HepG2 (cell line): ENCODE measurements around the gene MYO19. TPM values are rescaled to one million over a fixed set of nuclear protein-coding genes. Genes with fewer than 3 reads are reported as not detected.
A peak's percentile ranks its signal among the peaks of the same experiment; 100 is the strongest.

Experiments
- ATF4 ChIP-seq, 2 experiments: fragments of 450-650 bp in 1 of 2; sonication (generic) in 1 of 2; formaldehyde crosslinking; IDR thresholded peaks; 2 replicates each; pipeline versions ENCODE4 v1.5.0 to v1.8.0; 2020 to 2022; ENCODE audit warnings: mild to moderate bottlenecking in 1 of 2, missing genetic modification reagents in 1 of 2
- BHLHE40 ChIP-seq: IDR thresholded peaks from 2 replicates; pipeline ENCODE4 v1.6.1; 2011; ENCODE audit warnings: low read length, improper control_type of control experiment
- CENPBD1 ChIP-seq: sonication (generic); formaldehyde crosslinking; IDR thresholded peaks from 2 replicates; pipeline ENCODE4 v1.8.0; 2022; ENCODE audit warnings: missing genetic modification reagents, low read depth, mild to moderate bottlenecking, borderline replicate concordance
- HDAC1 ChIP-seq: sonication (generic); formaldehyde crosslinking; IDR thresholded peaks from 2 replicates; pipeline ENCODE4 v1.5.1; 2020; ENCODE audit warnings: mild to moderate bottlenecking, missing genetic modification reagents
- HNRNPH1 ChIP-seq: fragments of 200-400 bp; formaldehyde crosslinking; optimal IDR thresholded peaks from 2 replicates; pipeline ENCODE3; 2017; ENCODE audit warnings: mild to moderate bottlenecking, low read depth, low read length
- NR1H2 ChIP-seq: sonication (generic); formaldehyde crosslinking; IDR thresholded peaks from 2 replicates; pipeline ENCODE4 v1.8.1; 2022; ENCODE audit warnings: low read depth, missing genetic modification reagents, borderline replicate concordance
- REXO4 ChIP-seq: sonication (generic); formaldehyde crosslinking; IDR thresholded peaks from 2 replicates; pipeline ENCODE4 v1.8.0; 2022; ENCODE audit warnings: missing genetic modification reagents, mild to moderate bottlenecking, borderline replicate concordance
- SNAI1 ChIP-seq: sonication (generic); formaldehyde crosslinking; IDR thresholded peaks from 2 replicates; pipeline ENCODE4 v1.5.0; 2020; ENCODE audit warnings: mild to moderate bottlenecking, missing genetic modification reagents, borderline replicate concordance
- THAP11 ChIP-seq: IDR thresholded peaks from 2 replicates; pipeline ENCODE4 v1.6.1; 2016; ENCODE audit warnings: missing biosample characterization, missing genetic modification reagents
- ZBTB37 ChIP-seq: sonication (generic); formaldehyde crosslinking; IDR thresholded peaks from 2 replicates; pipeline ENCODE4 v1.4.0; 2020; ENCODE audit warnings: mild to moderate bottlenecking, missing genetic modification reagents
- ZFYVE20 ChIP-seq: sonication (generic); formaldehyde crosslinking; IDR thresholded peaks from 2 replicates; pipeline ENCODE4 v1.8.0; 2023; ENCODE audit warnings: low read depth, mild to moderate bottlenecking, moderate library complexity, missing genetic modification reagents, borderline replicate concordance
- ZNF160 ChIP-seq: sonication (generic); formaldehyde crosslinking; IDR thresholded peaks from 2 replicates; pipeline ENCODE4 v1.8.0; 2022; ENCODE audit warnings: mild to moderate bottlenecking, inconsistent platforms, missing genetic modification reagents
- ZNF468 ChIP-seq: sonication (generic); formaldehyde crosslinking; IDR thresholded peaks from 2 replicates; pipeline ENCODE4 v1.8.0; 2022; ENCODE audit warnings: mild to moderate bottlenecking, moderate library complexity, missing genetic modification reagents
- ZNF549 ChIP-seq: sonication (generic); formaldehyde crosslinking; IDR thresholded peaks from 2 replicates; pipeline ENCODE4 v1.5.0; 2020; ENCODE audit warnings: missing genetic modification reagents
- ZNF552 ChIP-seq: sonication (generic); formaldehyde crosslinking; IDR thresholded peaks from 2 replicates; pipeline ENCODE4 v1.9.0; 2022; ENCODE audit warnings: missing genetic modification reagents, mild to moderate bottlenecking, borderline replicate concordance
- ZNF788 ChIP-seq: sonication (generic); formaldehyde crosslinking; IDR thresholded peaks from 2 replicates; pipeline ENCODE4 v1.5.0; 2020; ENCODE audit warnings: mild to moderate bottlenecking, missing genetic modification reagents, borderline replicate concordance
- polyA plus RNA-seq, 8 experiments: library from polyadenylated mRNA; depleted of rRNA in 3 of 8; stranded (reverse) in 7 of 8; unstranded in 1 of 8; fragments of >200 nt; fragmentation: Illumina TruSeq in 4 of 8; extraction: Trizol in 4 of 8; gene quantifications; 2 replicates each; pipeline versions ENCODE4 v1.2.1 to v1.2.3, GENCODE V29; 2011 to 2016; ENCODE audit warnings: low read depth in 4 of 8, missing spikeins in 1 of 8, mixed read lengths in 1 of 8; ENCODE audit not compliant: insufficient read depth in 1 of 8
- total RNA-seq, 5 experiments: library from RNA; depleted of rRNA; stranded (reverse); fragments of >200 nt; fragmentation: Illumina TruSeq; extraction: Trizol; gene quantifications; 2 replicates each; pipeline ENCODE4 v1.2.3, GENCODE V29; 2016; ENCODE audit warnings: low read depth in 1 of 5
- TF ChIP-seq, protein P1 (sequence below): IDR thresholded peaks from 2 replicates; pipeline ENCODE4 v1.6.1; 2016; ENCODE audit warnings: low read depth, missing genetic modification reagents, missing compliant biosample characterization
- TF ChIP-seq, protein P2 (sequence below): sonication (generic); formaldehyde crosslinking; conservative IDR thresholded peaks from 2 replicates; pipeline ENCODE4 v1.8.0; 2022; ENCODE audit warnings: mild to moderate bottlenecking, moderate library complexity, missing genetic modification reagents

MYO19 gene
- total and polyA plus RNA-seq, 2 of the 13 experiments (the other 11 are each of a cell fraction or from before 2014, with no cell fraction given), result 75.7 to 82.3 TPM

DNA sequence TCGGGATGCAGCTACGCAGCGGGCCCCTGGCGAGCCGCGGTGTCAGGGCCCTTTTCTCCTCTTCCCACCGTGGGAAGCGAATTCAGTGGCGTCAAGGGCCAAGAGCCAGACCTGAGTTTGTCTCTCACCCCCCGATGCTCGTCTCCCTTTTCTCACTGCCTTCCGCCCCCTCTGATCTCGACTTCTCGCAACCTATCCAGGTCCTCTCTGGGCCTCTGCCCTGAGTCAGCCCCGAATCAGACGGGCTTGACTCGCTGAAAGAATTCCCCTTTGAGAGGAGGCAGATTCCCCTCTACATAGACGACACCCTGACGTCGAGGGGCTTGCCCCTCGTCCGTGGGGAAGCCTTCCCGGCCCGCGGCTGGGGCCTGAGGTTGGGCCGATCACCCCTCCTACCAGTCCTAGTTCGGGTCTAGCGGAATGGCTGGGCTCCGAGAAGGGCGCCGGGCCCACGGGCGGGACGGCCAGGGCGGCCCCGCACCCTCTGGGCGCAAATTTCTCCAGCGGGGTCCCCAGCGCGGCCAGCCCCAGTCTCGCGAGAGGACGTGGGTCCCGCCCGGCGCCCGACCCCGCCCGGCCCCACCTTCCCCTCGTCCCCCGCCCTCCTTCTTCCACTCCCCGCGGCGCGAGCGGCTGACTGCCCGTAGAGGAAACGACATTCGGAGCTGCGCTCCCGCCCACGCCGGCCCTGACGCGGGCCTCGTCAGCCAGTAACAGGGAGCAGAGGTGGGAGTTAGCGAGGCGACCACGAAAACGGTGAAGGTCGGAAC is 9.8 kb upstream of the MYO19 start, which contains the start of gene GGNBP2 (continued):
- TF ChIP-seq, protein P1, sequence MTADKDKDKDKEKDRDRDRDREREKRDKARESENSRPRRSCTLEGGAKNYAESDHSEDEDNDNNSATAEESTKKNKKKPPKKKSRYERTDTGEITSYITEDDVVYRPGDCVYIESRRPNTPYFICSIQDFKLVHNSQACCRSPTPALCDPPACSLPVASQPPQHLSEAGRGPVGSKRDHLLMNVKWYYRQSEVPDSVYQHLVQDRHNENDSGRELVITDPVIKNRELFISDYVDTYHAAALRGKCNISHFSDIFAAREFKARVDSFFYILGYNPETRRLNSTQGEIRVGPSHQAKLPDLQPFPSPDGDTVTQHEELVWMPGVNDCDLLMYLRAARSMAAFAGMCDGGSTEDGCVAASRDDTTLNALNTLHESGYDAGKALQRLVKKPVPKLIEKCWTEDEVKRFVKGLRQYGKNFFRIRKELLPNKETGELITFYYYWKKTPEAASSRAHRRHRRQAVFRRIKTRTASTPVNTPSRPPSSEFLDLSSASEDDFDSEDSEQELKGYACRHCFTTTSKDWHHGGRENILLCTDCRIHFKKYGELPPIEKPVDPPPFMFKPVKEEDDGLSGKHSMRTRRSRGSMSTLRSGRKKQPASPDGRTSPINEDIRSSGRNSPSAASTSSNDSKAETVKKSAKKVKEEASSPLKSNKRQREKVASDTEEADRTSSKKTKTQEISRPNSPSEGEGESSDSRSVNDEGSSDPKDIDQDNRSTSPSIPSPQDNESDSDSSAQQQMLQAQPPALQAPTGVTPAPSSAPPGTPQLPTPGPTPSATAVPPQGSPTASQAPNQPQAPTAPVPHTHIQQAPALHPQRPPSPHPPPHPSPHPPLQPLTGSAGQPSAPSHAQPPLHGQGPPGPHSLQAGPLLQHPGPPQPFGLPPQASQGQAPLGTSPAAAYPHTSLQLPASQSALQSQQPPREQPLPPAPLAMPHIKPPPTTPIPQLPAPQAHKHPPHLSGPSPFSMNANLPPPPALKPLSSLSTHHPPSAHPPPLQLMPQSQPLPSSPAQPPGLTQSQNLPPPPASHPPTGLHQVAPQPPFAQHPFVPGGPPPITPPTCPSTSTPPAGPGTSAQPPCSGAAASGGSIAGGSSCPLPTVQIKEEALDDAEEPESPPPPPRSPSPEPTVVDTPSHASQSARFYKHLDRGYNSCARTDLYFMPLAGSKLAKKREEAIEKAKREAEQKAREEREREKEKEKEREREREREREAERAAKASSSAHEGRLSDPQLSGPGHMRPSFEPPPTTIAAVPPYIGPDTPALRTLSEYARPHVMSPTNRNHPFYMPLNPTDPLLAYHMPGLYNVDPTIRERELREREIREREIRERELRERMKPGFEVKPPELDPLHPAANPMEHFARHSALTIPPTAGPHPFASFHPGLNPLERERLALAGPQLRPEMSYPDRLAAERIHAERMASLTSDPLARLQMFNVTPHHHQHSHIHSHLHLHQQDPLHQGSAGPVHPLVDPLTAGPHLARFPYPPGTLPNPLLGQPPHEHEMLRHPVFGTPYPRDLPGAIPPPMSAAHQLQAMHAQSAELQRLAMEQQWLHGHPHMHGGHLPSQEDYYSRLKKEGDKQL (CRISPR knock-in tag), result no peak
- TF ChIP-seq ZBTB37 (CRISPR knock-in tag) (no peak), CENPBD1 (no peak), NR1H2 (CRISPR knock-in tag) (no peak), ZNF552 (CRISPR knock-in tag) (no peak), ZNF468 (no peak), ZNF549 (no peak), REXO4 (CRISPR knock-in tag) (no peak), BHLHE40 (no peak), ZNF788 (CRISPR knock-in tag) (peak; percentile 49; the same call in 1 of the 2 replicates), THAP11 (CRISPR knock-in tag) (peak; percentile 60; the same call in 1 of the 2 replicates), ZFYVE20 (CRISPR knock-in tag) (0 out of 2 replicates have a peak, but pooled peaks have one; percentile 34), ATF4 (CRISPR knock-in tag; IDR thresholded peaks at IDR 0.05) (0 out of 4 replicates have a peak, but pooled peaks of 1 of the 2 experiments have one; percentile 0), HNRNPH1 (no peak), HDAC1 (CRISPR knock-in tag) (peak; percentile 60; the same call in 1 of the 2 replicates), ZNF160 (CRISPR knock-in tag) (no peak), SNAI1 (CRISPR knock-in tag) (no peak; the same call in 1 of the 2 replicates)
- TF ChIP-seq, protein P2, sequence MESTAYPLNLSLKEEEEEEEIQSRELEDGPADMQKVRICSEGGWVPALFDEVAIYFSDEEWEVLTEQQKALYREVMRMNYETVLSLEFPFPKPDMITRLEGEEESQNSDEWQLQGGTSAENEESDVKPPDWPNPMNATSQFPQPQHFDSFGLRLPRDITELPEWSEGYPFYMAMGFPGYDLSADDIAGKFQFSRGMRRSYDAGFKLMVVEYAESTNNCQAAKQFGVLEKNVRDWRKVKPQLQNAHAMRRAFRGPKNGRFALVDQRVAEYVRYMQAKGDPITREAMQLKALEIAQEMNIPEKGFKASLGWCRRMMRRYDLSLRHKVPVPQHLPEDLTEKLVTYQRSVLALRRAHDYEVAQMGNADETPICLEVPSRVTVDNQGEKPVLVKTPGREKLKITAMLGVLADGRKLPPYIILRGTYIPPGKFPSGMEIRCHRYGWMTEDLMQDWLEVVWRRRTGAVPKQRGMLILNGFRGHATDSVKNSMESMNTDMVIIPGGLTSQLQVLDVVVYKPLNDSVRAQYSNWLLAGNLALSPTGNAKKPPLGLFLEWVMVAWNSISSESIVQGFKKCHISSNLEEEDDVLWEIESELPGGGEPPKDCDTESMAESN (CRISPR knock-in tag), result peak; percentile 45; the same call in 1 of the 2 replicates
